HepG2 (cell line): ENCODE data around the gene CLIC3. TPM values are rescaled to one million over a fixed set of nuclear protein-coding genes. Genes with fewer than 3 reads are reported as not detected.

Experiments
- ATAC-seq: fragments of 200-7000 bp; cut with Tn5 transposase; 3 replicates; pipeline ENCODE4 v1.9.1; 2020; ENCODE audit warnings: mild to moderate bottlenecking, moderate library complexity
- BruUV-seq: library from RNA; stranded (reverse); fragments of 400-500 nt; replicated peaks from 2 replicates; lab custom pipeline; 2021; lab: Mats Ljungman, UMichigan
- CTCF ChIA-PET: fragments of 300-600 bp; formaldehyde crosslinking; extraction: SDS; loops from one replicate; lab custom pipeline; 2021; ENCODE audit warnings: low total read pairs, inconsistent platforms, low intra/inter-chr PET ratio; lab: Yijun Ruan, JAX
- POLR2A ChIA-PET: fragments of 350-600 bp; sonication (Branson Sonifier 250); formaldehyde crosslinking; loops from one replicate; lab custom pipeline; 2020; ENCODE audit warnings: antibody characterized with exemption, inconsistent platforms; lab: Yijun Ruan, JAX
- DNase-seq: peaks from one replicate; pipeline ENCODE4 v3.0.0-alpha.2; 2015; ENCODE audit warnings: low spot score
- FAIRE-seq: peaks from 3 replicates; lab custom pipeline; 2011; peaks lifted over from hg19 to GRCh38; lab: Jason Lieb, UNC
- H2AFZ ChIP-seq: one replicate; pipeline ENCODE4 v1.6.1; 2011; ENCODE audit warnings: low read length, inconsistent platforms
- H3K27ac ChIP-seq: fragments of 300-600 bp; 3 replicates; pipeline ENCODE4 v1.8.0; 2011; ENCODE audit warnings: mixed run types, mild to moderate bottlenecking, mixed read lengths, low read length, inconsistent platforms; ENCODE audit not compliant: insufficient read depth; ENCODE audit errors: extremely low read length
- H3K27me3 ChIP-seq, 2 experiments: fragments of 200-600 bp in 1 of 2; 2 replicates in 1 of 2; 3 replicates in 1 of 2; pipeline versions ENCODE4 v1.6.0 to v1.8.0; 2011; ENCODE audit warnings: low read length in 2 of 2, mild to moderate bottlenecking in 2 of 2, moderate library complexity in 2 of 2, inconsistent platforms in 1 of 2; ENCODE audit not compliant: insufficient read depth in 2 of 2, control insufficient read depth in 1 of 2
- H3K36me3 ChIP-seq, 2 experiments: fragments of 200-600 bp in 1 of 2; replicated peaks in 1 of 2; 2 replicates in 1 of 2; 3 replicates in 1 of 2; pipeline versions ENCODE4 v1.5.1 to v1.8.0; 2011; ENCODE audit warnings: low read length in 2 of 2, inconsistent platforms in 1 of 2; ENCODE audit not compliant: insufficient read depth in 2 of 2, control insufficient read depth in 1 of 2
- H3K4me1 ChIP-seq: 2 replicates; pipeline ENCODE4 v1.5.1; 2012; ENCODE audit warnings: low read length, inconsistent platforms; ENCODE audit not compliant: insufficient read depth
- H3K4me2 ChIP-seq: 2 replicates; pipeline ENCODE4 v1.6.0; 2011; ENCODE audit warnings: low read depth, low read length, inconsistent platforms
- H3K4me3 ChIP-seq, 3 experiments: fragments of 200-600 bp in 1 of 3; sonication (generic), shearing (Covaris generic) in 1 of 3; replicated peaks in 1 of 3; 2 replicates each; pipeline ENCODE4 v1.5.1; 2011 to 2016; ENCODE audit warnings: low read length in 3 of 3, inconsistent platforms in 2 of 3, low read depth in 2 of 3, mild to moderate bottlenecking in 2 of 3, control low read depth in 1 of 3, mixed read lengths in 1 of 3; ENCODE audit not compliant: insufficient read depth in 1 of 3
- H3K79me2 ChIP-seq: one replicate; pipeline ENCODE4 v1.6.1; 2011; ENCODE audit warnings: low read length, inconsistent platforms; ENCODE audit not compliant: insufficient read depth
- H3K9ac ChIP-seq: 2 replicates; pipeline ENCODE4 v1.6.0; 2011; ENCODE audit warnings: mild to moderate bottlenecking, low read depth, low read length, inconsistent platforms; ENCODE audit not compliant: insufficient read depth
- H3K9me3 ChIP-seq: 2 replicates; pipeline ENCODE4 v1.5.1; 2012; ENCODE audit warnings: mild to moderate bottlenecking, low read length
- H4K20me1 ChIP-seq: 2 replicates; pipeline ENCODE4 v1.6.0; 2011; ENCODE audit warnings: inconsistent platforms, mild to moderate bottlenecking, low read length, moderate library complexity; ENCODE audit not compliant: insufficient read depth
- NR2F1 ChIP-seq, 2 experiments: fragments of 450-650 bp in 1 of 2; formaldehyde crosslinking in 1 of 2; IDR thresholded peaks; 2 replicates each; pipeline versions ENCODE4 v1.5.0 to v1.6.1; 2016 to 2020; ENCODE audit warnings: mild to moderate bottlenecking in 1 of 2, missing compliant biosample characterization in 1 of 2, missing genetic modification reagents in 1 of 2, moderate library complexity in 1 of 2
- NR2F6 ChIP-seq, 2 experiments: IDR thresholded peaks; 2 replicates each; pipeline ENCODE4 v1.6.1; 2016; ENCODE audit warnings: antibody characterized with exemption in 1 of 2, mild to moderate bottlenecking in 1 of 2
- RNF219 ChIP-seq: sonication (generic); formaldehyde crosslinking; IDR thresholded peaks from 2 replicates; pipeline ENCODE4 v1.5.0; 2020; ENCODE audit warnings: mild to moderate bottlenecking, missing genetic modification reagents
- SATB2 ChIP-seq: sonication (generic); formaldehyde crosslinking; IDR thresholded peaks from 2 replicates; pipeline ENCODE4 v1.5.0; 2020; ENCODE audit warnings: missing genetic modification reagents
- ZNF17 ChIP-seq: sonication (generic); formaldehyde crosslinking; IDR thresholded peaks from 2 replicates; pipeline ENCODE4 v1.5.0; 2020; ENCODE audit warnings: mild to moderate bottlenecking, missing genetic modification reagents
- ZNF253 ChIP-seq: sonication (generic); formaldehyde crosslinking; IDR thresholded peaks from 2 replicates; pipeline ENCODE4 v1.8.0; 2022; ENCODE audit warnings: mild to moderate bottlenecking, missing genetic modification reagents, borderline replicate concordance
- ZNF513 ChIP-seq: sonication (generic); formaldehyde crosslinking; conservative IDR thresholded peaks from 2 replicates; pipeline ENCODE4 v1.5.0; 2020; ENCODE audit warnings: missing genetic modification reagents
- ZNF674 ChIP-seq: sonication (generic); formaldehyde crosslinking; IDR thresholded peaks from 2 replicates; pipeline ENCODE4 v1.5.0; 2020; ENCODE audit warnings: low read depth, mild to moderate bottlenecking, missing genetic modification reagents
- WGBS: methylation state at CpG from one replicate; pipeline ENCODE4 v1.1.6; 2017; ENCODE audit warnings: low lambda C conversion rate; 5-methylcytosine and 5-hydroxymethylcytosine counted together
- in situ Hi-C: cut with HindIII; loops from 2 replicates; pipeline ENCODE4 v1.10.0; 2017; ENCODE audit warnings: low pct_unique_long_range_greater_than_20kb; ENCODE audit not compliant: extremely low pct_ligation_motif_present
- intact Hi-C: fragments of 100-400 bp; cut with micrococcal nuclease; formaldehyde crosslinking; loops from one replicate; pipeline ENCODE4 v1.10.0; 2022; ENCODE audit not compliant: unreplicated experiment
- polyA plus RNA-seq, 8 experiments: library from polyadenylated mRNA; depleted of rRNA in 3 of 8; stranded (reverse) in 7 of 8; unstranded in 1 of 8; fragments of >200 nt; fragmentation: Illumina TruSeq in 4 of 8; extraction: Trizol in 4 of 8; gene quantifications; 2 replicates each; pipeline versions ENCODE4 v1.2.1 to v1.2.3, GENCODE V29; 2011 to 2016; ENCODE audit warnings: low read depth in 4 of 8, missing spikeins in 1 of 8, mixed read lengths in 1 of 8; ENCODE audit not compliant: insufficient read depth in 1 of 8
- total RNA-seq, 5 experiments: library from RNA; depleted of rRNA; stranded (reverse); fragments of >200 nt; fragmentation: Illumina TruSeq; extraction: Trizol; gene quantifications; 2 replicates each; pipeline ENCODE4 v1.2.3, GENCODE V29; 2016; ENCODE audit warnings: low read depth in 1 of 5
- TF ChIP-seq, protein P1 (sequence below): sonication (generic); formaldehyde crosslinking; IDR thresholded peaks from 2 replicates; pipeline ENCODE4 v1.4.0; 2020; ENCODE audit warnings: missing genetic modification reagents

Gene CLIC3
- total and polyA plus RNA-seq, 2 of the 13 experiments (the other 11 are each of a cell fraction or from before 2014, with no cell fraction given) = 0.51 to 1.5 TPM

DNA sequence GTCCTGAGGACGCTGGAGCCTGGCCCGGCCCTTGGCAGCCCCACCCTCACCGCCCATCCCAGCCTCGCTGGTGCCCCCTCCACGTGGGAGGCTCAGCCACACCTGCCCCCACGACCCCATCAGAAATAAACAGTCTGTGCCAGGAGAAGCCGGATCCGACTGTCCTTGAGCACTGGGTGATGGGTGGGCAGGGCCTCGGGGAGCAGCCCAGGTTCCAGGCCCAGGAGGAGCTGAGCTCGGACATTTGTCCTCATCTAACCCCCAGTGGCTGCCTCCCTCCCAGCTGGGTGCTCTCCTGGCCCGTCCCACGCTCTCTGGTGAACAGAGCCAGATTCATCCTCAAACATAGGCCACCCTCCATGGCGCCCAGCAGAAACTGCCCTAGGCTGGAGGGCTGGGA is 23.6 kb downstream of the CLIC3 start:
- 6% methylated on average over 5 of the region's 13 CpGs for WGBS
- no peaks in the 10 kb centered on the region for H3K36me3 ChIP-seq
- peaks cover 32 to 84% of the 10 kb centered on the region in 2 experiments for H3K27me3 ChIP-seq
- FAIRE-seq (no peak), ATAC-seq (no peak), DNase-seq (no peak)
- H3K9ac ChIP-seq = no peak overlapping the region
- H4K20me1 ChIP-seq = no peaks in the 10 kb centered on the region
- in situ Hi-C loops (no loop called here), intact Hi-C loops (no loop called here)
- no peak overlapping the region for H3K4me3 ChIP-seq
- no peaks in the 10 kb centered on the region for H3K9me3 ChIP-seq
- H3K27ac ChIP-seq = no peak overlapping the region
- ChIA-PET POLR2A (interaction anchor here (1.4 to 1.5 kb wide), 2 partner anchors 11 to 19 kb away, joined by 3 read pairs; partner anchors contain the start of gene PAXX), CTCF (no interaction called here)
- H3K4me1 ChIP-seq = peaks cover 40% of the 10 kb centered on the region
- H2AFZ ChIP-seq = no peak overlapping the region
- no peaks in the 10 kb centered on the region for H3K79me2 ChIP-seq
- no peak overlapping the region for H3K4me2 ChIP-seq
- no TSS peak for BruUV-seq
- TF ChIP-seq ZNF253 (CRISPR knock-in tag) (no peak), ZNF674 (CRISPR knock-in tag) (no peak), RNF219 (CRISPR knock-in tag) (no peak), ZNF17 (CRISPR knock-in tag) (no peak), SATB2 (CRISPR knock-in tag) (no peak)

DNA sequence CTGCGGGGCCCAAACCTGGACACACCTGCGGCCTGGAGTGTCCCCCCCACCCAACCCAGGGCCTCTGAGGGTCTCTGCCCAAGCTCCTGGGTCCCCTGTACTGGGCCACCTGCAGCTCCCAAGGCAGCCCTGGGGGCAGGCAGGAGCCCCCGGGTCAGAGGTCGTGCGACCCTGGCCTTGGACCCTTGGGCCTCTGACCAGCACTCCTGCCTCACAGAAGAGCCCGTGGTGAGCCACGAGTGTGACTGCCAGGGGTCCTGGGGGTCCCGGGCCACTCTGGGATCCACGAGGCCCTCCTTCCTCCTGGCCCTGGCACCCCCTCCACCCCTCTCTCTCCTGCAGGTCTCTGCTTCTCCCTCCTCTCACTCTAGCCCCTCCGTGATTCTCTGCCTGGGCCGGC is 24.0 kb downstream of the CLIC3 start:
- no TSS peak for BruUV-seq
- FAIRE-seq (no peak), ATAC-seq (no peak), DNase-seq (no peak)
- CTCF ChIA-PET = no interaction called here
- Histone ChIP-seq H3K9ac (no peak overlapping the region), H3K27ac (no peak overlapping the region), H4K20me1 (no peaks in the 10 kb centered on the region), H3K79me2 (no peaks in the 10 kb centered on the region), H3K4me1 (peaks cover 40% of the 10 kb centered on the region), H3K27me3 (peaks cover 30 to 80% of the 10 kb centered on the region in 2 experiments), H3K4me2 (peak overlapping the region; percentile 39; the same call in 1 of the 2 replicates), H2AFZ (no peak overlapping the region), H3K4me3 (0 out of 6 replicates have a peak overlapping the region, but pooled peaks of 1 of the 3 experiments have one; percentile 19), H3K9me3 (no peaks in the 10 kb centered on the region), H3K36me3 (no peaks in the 10 kb centered on the region)
- in situ Hi-C loops = no loop called here
- intact Hi-C loops = no loop called here
- POLR2A ChIA-PET = interaction anchor here (1.4 to 1.5 kb wide), 2 partner anchors 11 to 20 kb away, joined by 3 read pairs; partner anchors contain the start of gene PAXX
- WGBS = 0% methylated on average over 2 of the region's 11 CpGs
- TF ChIP-seq NR2F1 (CRISPR knock-in tag; IDR thresholded peaks at IDR 0.05) (peak in 1 of 2 experiments; percentile 34; a peak in 1 of 4 replicates), ZNF513 (CRISPR knock-in tag) (no peak), NR2F6 (IDR thresholded peaks at IDR 0.05) (peak; percentile 39; the same call in 1 of the 2 replicates), NR2F6 (CRISPR knock-in tag; IDR thresholded peaks at IDR 0.05) (0 out of 2 replicates have a peak, but pooled peaks have one; percentile 53)
- TF ChIP-seq, protein P1, sequence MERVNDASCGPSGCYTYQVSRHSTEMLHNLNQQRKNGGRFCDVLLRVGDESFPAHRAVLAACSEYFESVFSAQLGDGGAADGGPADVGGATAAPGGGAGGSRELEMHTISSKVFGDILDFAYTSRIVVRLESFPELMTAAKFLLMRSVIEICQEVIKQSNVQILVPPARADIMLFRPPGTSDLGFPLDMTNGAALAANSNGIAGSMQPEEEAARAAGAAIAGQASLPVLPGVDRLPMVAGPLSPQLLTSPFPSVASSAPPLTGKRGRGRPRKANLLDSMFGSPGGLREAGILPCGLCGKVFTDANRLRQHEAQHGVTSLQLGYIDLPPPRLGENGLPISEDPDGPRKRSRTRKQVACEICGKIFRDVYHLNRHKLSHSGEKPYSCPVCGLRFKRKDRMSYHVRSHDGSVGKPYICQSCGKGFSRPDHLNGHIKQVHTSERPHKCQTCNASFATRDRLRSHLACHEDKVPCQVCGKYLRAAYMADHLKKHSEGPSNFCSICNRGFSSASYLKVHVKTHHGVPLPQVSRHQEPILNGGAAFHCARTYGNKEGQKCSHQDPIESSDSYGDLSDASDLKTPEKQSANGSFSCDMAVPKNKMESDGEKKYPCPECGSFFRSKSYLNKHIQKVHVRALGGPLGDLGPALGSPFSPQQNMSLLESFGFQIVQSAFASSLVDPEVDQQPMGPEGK (CRISPR knock-in tag) = peak; percentile 35; the same call in 1 of the 2 replicates
